IPS-18c (cell line): ENCODE results near the gene PSMA7.

Source experiments
- H3K4me3 ChIP-seq: 2 replicates; pipeline ENCODE4 v1.7.0; 2013; ENCODE audit warnings: low read depth, mild to moderate bottlenecking, low read length, moderate library complexity; ENCODE audit not compliant: insufficient read depth
- H3K9me3 ChIP-seq: one replicate; pipeline ENCODE4 v1.6.1; 2013; ENCODE audit warnings: mild to moderate bottlenecking, low read length, moderate library complexity; ENCODE audit not compliant: control insufficient read depth, insufficient read depth

The PSMA7 gene

GRCh38 chr20:62087632-62088031, 55.6 kb downstream of the PSMA7 start:
- no peaks in the 10 kb centered on the region for H3K9me3 ChIP-seq
- no peak overlapping the region for H3K4me3 ChIP-seq

GRCh38 chr20:62087227-62087626, 56.0 kb downstream of the PSMA7 start:
- no peak overlapping the region for H3K4me3 ChIP-seq
- H3K9me3 ChIP-seq, result no peaks in the 10 kb centered on the region
